ENCODE results near the gene ITIH1.

Gene ITIH1

GRCh38 chr3:52831500-52832301 lies 54.3 kb downstream of the ITIH1 start:
- no peak for TF ChIP-seq CTCF (IDR thresholded peaks at IDR 0.05; ENCODE audit: insufficient read depth, low read depth, low read length, missing control alignments)
- no peak overlapping the region for H3K4me3 ChIP-seq (ENCODE audit: low read depth, low read length)
- no peak for DNase-seq (ENCODE audit: low read depth)

- no peak for DNase-seq (ENCODE audit: low read depth)
These were observed 55.8 kb downstream of the ITIH1 start for GRCh38 chr3:52833202-52833601.

GRCh38 chr3:52834871-52835501 lies 57.6 kb downstream of the ITIH1 start, which contains the start of gene MUSTN1:
Gene MUSTN1, minus strand, starts transcription at chr3:52835019. Its CDS starts 71 bp downstream, at chr3:52834948.
- no peak within 1 kb of the TSS for H3K4me3 ChIP-seq (ENCODE audit: low read depth, low read length)
- DNase-seq (ENCODE audit: low read depth): no peak
- no peak for TF ChIP-seq CTCF (IDR thresholded peaks at IDR 0.05; ENCODE audit: insufficient read depth, low read depth, low read length, missing control alignments)

More at GRCh38 chr3:52833202-52833601, 55.8 kb downstream of the ITIH1 start:
- TF ChIP-seq CTCF (IDR thresholded peaks at IDR 0.05; ENCODE audit: insufficient read depth, low read depth, low read length, missing control alignments): no peak
- no peak overlapping the region for H3K4me3 ChIP-seq (ENCODE audit: low read depth, low read length)

- H3K4me3 ChIP-seq (ENCODE audit: low read depth, low read length): no peak overlapping the region
- TF ChIP-seq CTCF (IDR thresholded peaks at IDR 0.05; ENCODE audit: insufficient read depth, low read depth, low read length, missing control alignments): no peak
- no peak for DNase-seq (ENCODE audit: low read depth)
These were observed 58.5 kb downstream of the ITIH1 start for GRCh38 chr3:52835766-52836470.

GRCh38 chr3:52836471-52836845 lies 59.1 kb downstream of the ITIH1 start:
- TF ChIP-seq CTCF (IDR thresholded peaks at IDR 0.05; ENCODE audit: insufficient read depth, low read depth, low read length, missing control alignments): no peak
- no peak overlapping the region for H3K4me3 ChIP-seq (ENCODE audit: low read depth, low read length)
- no peak for DNase-seq (ENCODE audit: low read depth)

- no peak for TF ChIP-seq CTCF (IDR thresholded peaks at IDR 0.05; ENCODE audit: insufficient read depth, low read depth, low read length, missing control alignments)
- no peak for DNase-seq (ENCODE audit: low read depth)
These were observed 59.6 kb downstream of the ITIH1 start for GRCh38 chr3:52836986-52837385.

More at GRCh38 chr3:52836986-52837385, 59.6 kb downstream of the ITIH1 start:
- H3K4me3 ChIP-seq (ENCODE audit: low read depth, low read length): no peak overlapping the region
